Prostate gland (tissue), 2 donors: ENCODE measurements around the gene PRRX1.

ENCODE experiments used
- POLR2A ChIP-seq: fragments of 450-650 bp; IDR thresholded peaks from one replicate; pipeline ENCODE4 v1.6.1; 2016; ENCODE audit warnings: antibody characterized with exemption, mild to moderate bottlenecking
- POLR2AphosphoS5 ChIP-seq: sonication (generic); formaldehyde crosslinking; IDR thresholded peaks from one replicate; pipeline ENCODE4 v1.6.1; 2017; ENCODE audit warnings: antibody characterized with exemption
- TF ChIP-seq, protein P1 (sequence below), 4 experiments: fragments of 200-600 bp in 2 of 4; fragments of 450-650 bp in 2 of 4; sonication (generic) in 2 of 4; IDR thresholded peaks; 1 replicate in 3 of 4; 2 replicates in 1 of 4; pipeline ENCODE4 v1.5.1; 2016 to 2019; ENCODE audit warnings: antibody characterized with exemption in 4 of 4, mild to moderate bottlenecking in 2 of 4, moderate library complexity in 2 of 4

DNA sequence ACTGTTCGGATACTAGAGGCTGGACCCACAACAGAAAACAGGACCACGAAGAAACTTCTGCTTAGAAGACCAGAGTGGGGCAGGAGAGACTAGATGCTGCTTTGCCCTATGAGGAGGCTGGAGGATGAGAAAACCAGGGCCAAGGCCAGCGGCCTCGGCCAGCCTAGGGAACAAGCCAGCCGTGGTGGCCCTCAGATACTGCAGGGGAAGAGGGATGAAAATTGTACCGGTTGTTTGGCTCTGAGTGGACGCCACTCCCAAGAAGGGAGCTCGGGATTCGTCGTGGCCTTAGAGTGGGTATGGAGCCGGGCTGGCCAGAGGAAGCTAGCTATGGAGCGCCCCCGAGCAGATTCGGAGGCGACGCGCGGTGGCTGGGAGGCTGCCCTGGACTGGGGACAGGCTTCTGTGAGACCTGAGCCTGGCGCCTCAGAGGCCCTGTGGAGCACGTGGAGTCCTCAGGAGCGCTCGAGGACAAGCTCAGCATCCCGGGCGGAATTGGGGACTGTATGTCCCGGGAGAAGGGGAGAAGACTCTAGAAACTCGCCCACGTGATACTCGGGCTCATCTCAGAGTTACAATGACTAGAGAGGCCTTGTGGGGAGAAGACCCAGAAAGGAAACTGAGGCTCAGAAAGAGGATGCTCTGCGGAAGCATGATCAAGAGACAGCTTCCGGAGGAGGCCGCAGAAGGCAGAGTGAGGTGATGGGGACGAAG is 2.8 kb downstream of the PRRX1 start:
- TF ChIP-seq, protein P1, sequence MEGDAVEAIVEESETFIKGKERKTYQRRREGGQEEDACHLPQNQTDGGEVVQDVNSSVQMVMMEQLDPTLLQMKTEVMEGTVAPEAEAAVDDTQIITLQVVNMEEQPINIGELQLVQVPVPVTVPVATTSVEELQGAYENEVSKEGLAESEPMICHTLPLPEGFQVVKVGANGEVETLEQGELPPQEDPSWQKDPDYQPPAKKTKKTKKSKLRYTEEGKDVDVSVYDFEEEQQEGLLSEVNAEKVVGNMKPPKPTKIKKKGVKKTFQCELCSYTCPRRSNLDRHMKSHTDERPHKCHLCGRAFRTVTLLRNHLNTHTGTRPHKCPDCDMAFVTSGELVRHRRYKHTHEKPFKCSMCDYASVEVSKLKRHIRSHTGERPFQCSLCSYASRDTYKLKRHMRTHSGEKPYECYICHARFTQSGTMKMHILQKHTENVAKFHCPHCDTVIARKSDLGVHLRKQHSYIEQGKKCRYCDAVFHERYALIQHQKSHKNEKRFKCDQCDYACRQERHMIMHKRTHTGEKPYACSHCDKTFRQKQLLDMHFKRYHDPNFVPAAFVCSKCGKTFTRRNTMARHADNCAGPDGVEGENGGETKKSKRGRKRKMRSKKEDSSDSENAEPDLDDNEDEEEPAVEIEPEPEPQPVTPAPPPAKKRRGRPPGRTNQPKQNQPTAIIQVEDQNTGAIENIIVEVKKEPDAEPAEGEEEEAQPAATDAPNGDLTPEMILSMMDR (IDR thresholded peaks at IDR 0.05) = no peak
- TF ChIP-seq POLR2A (no peak), POLR2AphosphoS5 (no peak)
